ENCODE measurements around the gene ATP5F1B.

DNA sequence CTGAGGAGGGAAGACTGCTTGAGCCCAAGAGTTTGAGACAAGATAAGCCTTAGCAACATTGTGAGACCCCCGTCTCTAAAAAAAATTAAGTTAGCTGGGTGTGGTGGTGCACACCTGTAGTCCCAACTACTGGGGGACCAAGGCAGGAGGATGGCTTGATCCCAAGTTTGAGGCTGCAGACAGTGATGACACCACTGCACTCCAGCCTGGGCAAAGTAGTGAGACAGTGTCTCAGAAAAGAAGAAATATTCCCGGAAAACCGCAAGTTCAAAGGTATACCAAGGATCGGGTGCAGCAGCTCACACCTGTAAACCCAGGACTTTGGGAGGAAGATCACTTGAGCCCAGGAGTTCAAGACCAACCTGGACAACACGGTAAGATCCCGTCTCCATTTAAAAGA is 36.5 kb upstream of the ATP5F1B start:
- no peak for TF ChIP-seq SP1 (IDR thresholded peaks at IDR 0.05)
- no peak for TF ChIP-seq FOXK2 (IDR thresholded peaks at IDR 0.05)
- TF ChIP-seq ARNT (IDR thresholded peaks at IDR 0.05), result no peak
- TF ChIP-seq NFRKB (IDR thresholded peaks at IDR 0.05), result no peak

Data from HEK293T (cell line).